K562 (cell line): Measurements from ENCODE around the gene FBXO22. TPM values are rescaled to one million over a fixed set of nuclear protein-coding genes. Genes with fewer than 3 reads are reported as not detected.

Source experiments
- ATAC-seq: fragments of 200-7000 bp; cut with Tn5 transposase; 3 replicates; pipeline ENCODE4 v1.9.1; 2020; ENCODE audit warnings: moderate library complexity
- BruUV-seq: library from RNA; stranded (reverse); fragments of 400-500 nt; replicated peaks from 2 replicates; lab custom pipeline; 2021; lab: Mats Ljungman, UMichigan
- CTCF ChIA-PET: fragments of 300-600 bp; formaldehyde crosslinking; extraction: SDS; loops from one replicate; lab custom pipeline; 2021; ENCODE audit warnings: low intra/inter-chr PET ratio; lab: Yijun Ruan, JAX
- POLR2A ChIA-PET: fragments of 300-600, 350-650 bp; sonication (Branson Sonifier 250); formaldehyde crosslinking; extraction: SDS; loops from one replicate; lab custom pipeline; 2021; ENCODE audit warnings: antibody characterized with exemption, inconsistent platforms; lab: Yijun Ruan, JAX
- DNase-seq, 4 experiments: peaks; one replicate each; pipeline versions ENCODE4 v3.0.0 to v3.0.0-alpha.2; 2011 to 2018; ENCODE audit warnings: low spot score in 3 of 4, mixed read lengths in 3 of 4; ENCODE audit errors: extremely low read depth in 1 of 4
- FAIRE-seq: peaks from 2 replicates; lab custom pipeline; 2011; peaks lifted over from hg19 to GRCh38; lab: Jason Lieb, UNC
- H2AFZ ChIP-seq: 2 replicates; pipeline ENCODE4 v1.6.0; 2011; ENCODE audit warnings: low read depth, low read length, control low read depth, inconsistent platforms
- H3K27ac ChIP-seq: fragments of 200-600 bp; 3 replicates; pipeline ENCODE4 v1.8.0; 2011; ENCODE audit warnings: low read depth, mild to moderate bottlenecking, control low read depth, inconsistent platforms, low read length, moderate library complexity, mixed read lengths; ENCODE audit errors: extremely low read depth
- H3K27me3 ChIP-seq, 2 experiments: fragments of 300-600 bp in 1 of 2; 2 replicates in 1 of 2; 3 replicates in 1 of 2; pipeline versions ENCODE4 v1.6.0 to v1.8.0; 2011; ENCODE audit warnings: inconsistent platforms in 2 of 2, low read length in 2 of 2, mild to moderate bottlenecking in 1 of 2, mixed read lengths in 1 of 2, moderate library complexity in 1 of 2; ENCODE audit not compliant: control insufficient read depth in 2 of 2, insufficient read depth in 2 of 2
- H3K36me3 ChIP-seq: fragments of 300-600 bp; 3 replicates; pipeline ENCODE4 v1.8.0; 2011; ENCODE audit warnings: mild to moderate bottlenecking, low read length, inconsistent platforms; ENCODE audit not compliant: control insufficient read depth, insufficient read depth
- H3K4me1 ChIP-seq, 2 experiments: fragments of 200-600 bp in 1 of 2; replicated peaks in 1 of 2; 2 replicates in 1 of 2; 3 replicates in 1 of 2; pipeline versions ENCODE4 v1.5.1 to v1.8.0; 2011; ENCODE audit warnings: inconsistent platforms in 2 of 2, low read length in 2 of 2, mild to moderate bottlenecking in 1 of 2, mixed read lengths in 1 of 2, moderate library complexity in 1 of 2; ENCODE audit not compliant: control insufficient read depth in 2 of 2, insufficient read depth in 2 of 2
- H3K4me2 ChIP-seq: 2 replicates; pipeline ENCODE4 v1.6.1; 2011; ENCODE audit warnings: low read length, control low read depth, inconsistent platforms, mixed read lengths; ENCODE audit not compliant: insufficient read depth
- H3K4me3 ChIP-seq: fragments of 200-600 bp; sonication (generic), shearing (Covaris generic); 2 replicates; pipeline ENCODE4 v1.5.1; 2016; ENCODE audit warnings: control low read depth, inconsistent platforms
- H3K79me2 ChIP-seq: fragments of 200-600 bp; 3 replicates; pipeline ENCODE4 v1.8.0; 2011; ENCODE audit warnings: low read length, inconsistent platforms; ENCODE audit not compliant: control insufficient read depth, insufficient read depth
- H3K9ac ChIP-seq, 2 experiments: 2 replicates each; pipeline versions ENCODE4 v1.6.0 to v1.6.1; 2011; ENCODE audit warnings: low read depth in 2 of 2, low read length in 2 of 2, control low read depth in 1 of 2, inconsistent platforms in 1 of 2, mild to moderate bottlenecking in 1 of 2, mixed read lengths in 1 of 2; ENCODE audit not compliant: insufficient read depth in 1 of 2
- H3K9me1 ChIP-seq: one replicate; pipeline ENCODE4 v1.6.0; 2011; ENCODE audit warnings: inconsistent platforms, mild to moderate bottlenecking, low read length, moderate library complexity; ENCODE audit not compliant: control insufficient read depth, insufficient read depth
- H3K9me3 ChIP-seq: replicated peaks from 2 replicates; pipeline ENCODE4 v1.5.1; 2011; ENCODE audit warnings: low read depth, low read length, inconsistent platforms; ENCODE audit not compliant: control insufficient read depth, insufficient read depth
- H4K20me1 ChIP-seq: replicated peaks from 2 replicates; pipeline ENCODE4 v1.6.1; 2011; ENCODE audit warnings: low read length, inconsistent platforms, mixed read lengths; ENCODE audit not compliant: control insufficient read depth, insufficient read depth
- ARNT ChIP-seq, 2 experiments: fragments of 450-650 bp; IDR thresholded peaks; 2 replicates each; pipeline ENCODE4 v1.6.1; 2016; ENCODE audit warnings: mild to moderate bottlenecking in 1 of 2
- CBFB ChIP-seq: sonication (generic); formaldehyde crosslinking; IDR thresholded peaks from 2 replicates; pipeline ENCODE4 v1.4.0; 2020; ENCODE audit warnings: mild to moderate bottlenecking, missing genetic modification reagents
- CHCHD3 ChIP-seq: fragments of 250-450 bp; sonication (Bioruptor Pico); IDR thresholded peaks from 2 replicates; pipeline ENCODE4 v2.1.2; 2022; ENCODE audit warnings: mild to moderate bottlenecking
- KLF16 ChIP-seq: IDR thresholded peaks from 2 replicates; pipeline ENCODE4 v1.6.1; 2016; ENCODE audit warnings: antibody characterized with exemption
- SMARCE1 ChIP-seq: fragments of 450-650 bp; IDR thresholded peaks from 2 replicates; pipeline ENCODE4 v1.7.1; 2016; ENCODE audit warnings: mild to moderate bottlenecking
- SRSF9 ChIP-seq: fragments of 200-400 bp; formaldehyde crosslinking; IDR thresholded peaks from 2 replicates; pipeline ENCODE4 v1.6.1; 2017; ENCODE audit warnings: low read depth, low read length, borderline replicate concordance
- TAF9B ChIP-seq: fragments of 450-650 bp; IDR thresholded peaks from 2 replicates; pipeline ENCODE4 v1.6.1; 2018; ENCODE audit warnings: mild to moderate bottlenecking; ENCODE audit not compliant: partially characterized antibody
- TOE1 ChIP-seq, 2 experiments: fragments of 450-650 bp in 1 of 2; sonication (generic) in 1 of 2; formaldehyde crosslinking in 1 of 2; IDR thresholded peaks; 2 replicates each; pipeline versions ENCODE4 v1.7.1 to v1.8.0; 2016 to 2022; ENCODE audit warnings: borderline replicate concordance in 2 of 2, mild to moderate bottlenecking in 2 of 2, antibody characterized with exemption in 1 of 2, inconsistent platforms in 1 of 2, low read depth in 1 of 2, missing genetic modification reagents in 1 of 2, moderate library complexity in 1 of 2
- ZBTB8A ChIP-seq: fragments of 450-650 bp; IDR thresholded peaks from 2 replicates; pipeline ENCODE4 v1.6.1; 2018; ENCODE audit warnings: mild to moderate bottlenecking, moderate library complexity; ENCODE audit not compliant: partially characterized antibody
- ZFPM2 ChIP-seq: fragments of 250-450 bp; sonication (Bioruptor Pico); IDR thresholded peaks from 2 replicates; pipeline ENCODE4 v1.5.1; 2022; ENCODE audit warnings: mild to moderate bottlenecking
- WGBS: fragments of 100-300 bp; shearing (Covaris generic); methylation state at CpG from one replicate; pipeline ENCODE4 v1.1.6; 2016; ENCODE audit warnings: low coverage, mixed read lengths; ENCODE audit not compliant: insufficient coverage; ENCODE audit errors: missing lambda C conversion rate; 5-methylcytosine and 5-hydroxymethylcytosine counted together
- in situ Hi-C: fragments of 300-500 bp; cut with MboI; formaldehyde crosslinking; loops from 4 replicates; pipeline ENCODE4 v1.15.0; 2018; ENCODE audit warnings: inconsistent platforms, mixed read lengths
- intact Hi-C: fragments of 100-400 bp; cut with micrococcal nuclease; formaldehyde crosslinking; loops from 2 replicates; pipeline ENCODE4 v1.14.2; 2022
- polyA plus RNA-seq, 8 experiments: library from polyadenylated mRNA; depleted of rRNA in 4 of 8; stranded (reverse) in 5 of 8; unstranded in 3 of 8; fragments of >200 nt; fragmentation: Nextera tagmentation in 2 of 8; fragmentation: Illumina TruSeq in 1 of 8; extraction: Ambion mirVana in 2 of 8; extraction: Trizol in 1 of 8; gene quantifications; 2 replicates each; pipeline versions ENCODE4 v1.2.1 to v1.2.3, GENCODE V29; 2011 to 2014; ENCODE audit warnings: inconsistent platforms in 1 of 8, missing spikeins in 1 of 8
- total RNA-seq, 7 experiments: library from RNA; depleted of rRNA in 6 of 7; stranded (reverse); fragments of >200 nt in 6 of 7; fragmentation: Illumina TruSeq in 2 of 7; extraction: Trizol in 2 of 7; gene quantifications; 2 replicates each; pipeline versions ENCODE4 v1.2.1 to v1.2.3, GENCODE V29; 2011 to 2021; ENCODE audit warnings: low replicate concordance in 1 of 7
- TF ChIP-seq, protein P1 (sequence below), 2 experiments: fragments of 450-650 bp in 1 of 2; sonication (generic) in 1 of 2; formaldehyde crosslinking; conservative IDR thresholded peaks; 2 replicates each; pipeline versions ENCODE4 v1.4.0 to v1.8.1; 2020 to 2022; ENCODE audit warnings: mild to moderate bottlenecking in 1 of 2, missing genetic modification reagents in 1 of 2
- TF ChIP-seq, protein P2 (sequence below): fragments of 250-450 bp; sonication (Bioruptor Pico); IDR thresholded peaks from 2 replicates; pipeline ENCODE4 v1.8.0; 2021; ENCODE audit warnings: borderline replicate concordance, mild to moderate bottlenecking, moderate library complexity; ENCODE audit not compliant: poor library complexity, severe bottlenecking

FBXO22 gene
- total and polyA plus RNA-seq, 9 of the 15 experiments (the other 6 are each of a cell fraction or from before 2014, with no cell fraction given) = 24.4 to 99.4 (median 66.5) TPM

- in situ Hi-C loops = no loop called here
- FAIRE-seq (no peak), DNase-seq (no peak), ATAC-seq (no peak)
- peaks cover 84% of the 10 kb centered on the region for H3K79me2 ChIP-seq
- TF ChIP-seq CHCHD3 (no peak), ZBTB8A (no peak), SMARCE1 (no peak), ARNT (IDR thresholded peaks at IDR 0.05) (no peak), SRSF9 (no peak), TAF9B (no peak), CBFB (CRISPR knock-in tag) (no peak), KLF16 (no peak), TOE1 (IDR thresholded peaks at IDR 0.05; ENCODE audit: borderline replicate concordance) (no peak), TOE1 (CRISPR knock-in tag; IDR thresholded peaks at IDR 0.05; ENCODE audit: borderline replicate concordance, low read depth) (no peak), ZFPM2 (CRISPR knock-in tag) (no peak)
- TF ChIP-seq, protein P1, sequence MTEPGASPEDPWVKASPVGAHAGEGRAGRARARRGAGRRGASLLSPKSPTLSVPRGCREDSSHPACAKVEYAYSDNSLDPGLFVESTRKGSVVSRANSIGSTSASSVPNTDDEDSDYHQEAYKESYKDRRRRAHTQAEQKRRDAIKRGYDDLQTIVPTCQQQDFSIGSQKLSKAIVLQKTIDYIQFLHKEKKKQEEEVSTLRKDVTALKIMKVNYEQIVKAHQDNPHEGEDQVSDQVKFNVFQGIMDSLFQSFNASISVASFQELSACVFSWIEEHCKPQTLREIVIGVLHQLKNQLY (CRISPR knock-in tag; conservative IDR thresholded peaks at IDR 0.05) = no peak
- TF ChIP-seq, protein P2, sequence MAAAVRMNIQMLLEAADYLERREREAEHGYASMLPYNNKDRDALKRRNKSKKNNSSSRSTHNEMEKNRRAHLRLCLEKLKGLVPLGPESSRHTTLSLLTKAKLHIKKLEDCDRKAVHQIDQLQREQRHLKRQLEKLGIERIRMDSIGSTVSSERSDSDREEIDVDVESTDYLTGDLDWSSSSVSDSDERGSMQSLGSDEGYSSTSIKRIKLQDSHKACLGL (CRISPR knock-in tag) = no peak
- H3K9ac ChIP-seq = no peak overlapping the region
- H3K27ac ChIP-seq = no peak overlapping the region
- H3K4me3 ChIP-seq = no peak overlapping the region
- H3K4me2 ChIP-seq = no peak overlapping the region
- H2AFZ ChIP-seq = no peak overlapping the region
- CTCF ChIA-PET = no interaction called here
- no TSS peak for BruUV-seq
- no peaks in the 10 kb centered on the region for H4K20me1 ChIP-seq
- POLR2A ChIA-PET = interaction anchor here (2.3 kb wide), 1 partner anchor 14 kb away, joined by 8 read pairs; no protein-coding TSS in a partner anchor
- 93% methylated on average over 1 of the region's 1 CpG for WGBS
- H3K36me3 ChIP-seq = peaks cover 71% of the 10 kb centered on the region
- H3K4me1 ChIP-seq = peaks cover 0 to 20% of the 10 kb centered on the region in 2 experiments; a peak in 2 of 5 replicates
- intact Hi-C loops = no loop called here
- no peaks in the 10 kb centered on the region for H3K27me3 ChIP-seq
- no peaks in the 10 kb centered on the region for H3K9me3 ChIP-seq
- H3K9me1 ChIP-seq = no peaks in the 10 kb centered on the region
These were observed 40.9 kb upstream of the FBXO22 start for GRCh38 chr15:75862796-75863195.
